ENCODE measurements around the gene SNAI3.

SNAI3 gene

DNA sequence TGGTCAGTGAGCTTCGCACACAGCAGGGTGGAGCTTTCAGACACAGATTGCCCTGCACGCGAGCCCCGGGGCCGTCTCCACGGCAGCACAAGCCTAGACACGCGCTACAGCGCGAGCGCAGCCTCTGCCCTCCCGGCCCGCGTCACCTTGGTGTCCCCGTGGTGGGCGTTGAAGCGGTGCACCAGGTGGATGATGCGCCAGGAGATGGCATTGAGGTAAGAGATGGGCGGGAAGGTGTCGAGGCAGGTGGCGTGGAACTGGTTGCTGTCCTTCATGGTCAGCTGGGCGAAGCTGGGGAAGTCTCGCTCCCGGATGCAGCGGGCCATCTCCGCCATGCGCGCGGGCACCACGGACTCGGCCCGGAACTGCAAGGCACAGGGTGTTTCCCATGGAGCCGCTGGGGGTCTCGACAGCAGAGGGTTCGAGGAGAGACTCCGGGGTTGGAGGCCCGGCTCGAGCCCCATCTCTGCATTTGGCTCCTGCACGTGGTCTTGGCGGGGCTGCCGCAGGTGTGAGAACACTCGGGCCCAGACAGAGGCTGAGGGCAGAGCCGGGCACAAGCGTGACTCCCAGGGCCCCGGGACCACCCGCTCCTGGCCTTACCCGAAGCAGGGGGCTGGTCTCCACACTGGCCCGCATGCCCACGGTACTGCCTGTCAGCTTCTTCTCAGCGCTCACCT lies 31.1 kb downstream of the SNAI3 start:
- H3K4me3 ChIP-seq (ENCODE audit: low read depth, low read length) = no peak overlapping the region
- no peak for DNase-seq (ENCODE audit: low read depth)

DNA sequence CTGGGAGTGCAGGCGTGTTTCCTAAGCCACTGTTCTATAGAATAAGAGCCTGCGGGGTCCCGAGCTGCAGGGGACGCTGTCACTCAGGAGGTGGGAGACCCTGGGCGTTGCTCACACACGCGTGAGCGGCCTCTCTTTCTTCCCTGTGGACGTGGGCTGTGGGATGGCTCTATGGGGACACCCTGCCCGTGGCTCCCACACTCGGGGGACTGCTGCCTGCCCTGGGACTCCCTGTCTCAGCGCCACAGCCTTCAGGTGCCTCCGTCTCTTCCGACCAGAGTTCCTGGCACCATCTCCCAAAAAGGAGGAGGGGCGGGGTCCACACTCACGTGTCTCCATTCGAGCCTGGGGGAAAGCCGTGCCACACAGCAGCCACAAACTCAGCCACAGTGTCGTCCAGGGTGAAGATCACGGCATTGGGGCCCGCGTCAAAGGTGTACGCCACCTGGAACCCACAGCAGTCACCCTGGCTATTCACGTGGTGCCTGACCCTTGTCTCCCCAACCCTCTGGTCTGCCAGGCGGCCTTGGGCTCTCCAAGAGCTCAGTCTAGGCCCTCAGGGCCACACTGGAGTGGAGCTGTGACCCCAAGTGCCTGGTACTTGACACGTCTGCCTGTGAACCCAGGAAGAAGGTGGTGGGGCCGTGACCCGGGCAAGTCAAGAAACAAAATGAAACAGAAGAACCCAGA lies 31.8 kb downstream of the SNAI3 start:
- H3K4me3 ChIP-seq (ENCODE audit: low read depth, low read length) = no peak overlapping the region
- no peak for DNase-seq (ENCODE audit: low read depth)

DNA sequence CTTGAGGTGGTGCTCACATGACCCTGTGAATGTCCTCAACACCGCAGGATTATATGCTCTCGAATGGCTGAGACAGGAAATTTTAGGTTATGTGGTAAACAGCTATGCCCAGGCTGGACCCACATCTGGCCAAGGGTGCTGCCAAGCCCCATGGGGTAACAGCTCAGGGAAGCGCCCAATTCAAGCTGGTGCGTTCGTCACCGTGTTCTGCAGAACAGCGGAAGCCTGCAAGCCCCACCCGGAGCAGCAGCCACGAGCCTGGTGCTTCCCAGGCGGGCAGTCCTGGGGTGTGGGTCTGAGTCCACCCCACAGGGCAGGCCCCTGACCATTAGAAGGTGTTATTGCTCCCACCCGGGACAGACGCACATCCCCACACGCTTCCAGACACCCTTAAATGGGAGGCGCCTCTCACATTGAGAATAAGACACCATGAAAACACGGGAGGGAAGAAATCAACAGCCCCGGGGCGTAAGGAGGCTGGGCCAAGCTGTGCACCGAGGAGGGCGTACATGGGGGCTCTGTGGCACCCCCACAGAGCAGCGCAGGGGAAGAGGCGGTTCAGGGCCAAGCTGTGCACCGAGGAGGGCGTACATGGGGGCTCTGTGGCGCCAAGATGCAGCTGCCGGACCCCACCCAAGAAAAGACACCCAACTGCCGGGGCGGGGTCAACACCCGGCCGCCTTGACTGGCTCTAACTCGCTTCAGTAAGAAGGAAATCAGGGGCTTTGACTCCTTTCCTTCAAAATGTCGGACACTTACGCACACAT lies 32.5 kb downstream of the SNAI3 start:
- no peak overlapping the region for H3K4me3 ChIP-seq (ENCODE audit: low read depth, low read length)
- no peak for DNase-seq (ENCODE audit: low read depth)

DNA sequence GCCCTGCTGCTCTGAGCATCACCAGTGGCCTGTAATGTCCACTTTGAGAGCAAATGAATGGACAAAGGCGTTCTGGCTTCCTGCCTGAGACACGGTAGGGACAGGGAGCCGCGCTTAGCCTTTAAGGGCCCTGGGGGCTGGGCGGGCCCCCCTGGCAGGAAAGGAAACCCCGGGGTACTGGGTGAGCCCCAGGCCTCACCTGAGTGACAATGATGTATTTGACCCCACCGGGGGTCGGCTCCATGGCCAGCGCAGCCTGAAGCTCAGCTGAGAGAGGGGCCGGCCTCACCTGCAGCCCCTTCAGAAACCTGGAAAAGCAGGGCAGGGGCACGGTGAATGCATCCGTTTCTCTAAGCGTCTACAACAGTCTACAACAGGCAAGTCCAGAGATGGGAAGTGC lies 33.2 kb downstream of the SNAI3 start:
- no peak for DNase-seq (ENCODE audit: low read depth)
- no peak overlapping the region for H3K4me3 ChIP-seq (ENCODE audit: low read depth, low read length)

DNA sequence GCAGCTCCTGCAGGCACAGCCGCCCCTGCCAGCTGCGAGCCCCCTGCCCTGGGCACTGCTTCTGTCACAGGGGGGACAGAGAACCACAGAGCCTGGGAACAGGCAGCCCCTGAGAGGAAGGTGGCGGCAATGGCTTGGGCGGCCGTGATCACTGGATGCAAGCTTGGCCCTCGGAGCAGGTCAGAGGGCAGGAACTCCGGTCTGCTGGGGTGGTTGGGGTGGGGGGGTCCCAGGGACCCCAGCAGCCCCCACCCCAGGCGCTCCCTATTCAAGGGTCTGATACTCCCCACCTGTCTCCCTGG lies 33.6 kb downstream of the SNAI3 start:
- no peak overlapping the region for H3K4me3 ChIP-seq (ENCODE audit: low read depth, low read length)
- DNase-seq (ENCODE audit: low read depth) = no peak

DNA sequence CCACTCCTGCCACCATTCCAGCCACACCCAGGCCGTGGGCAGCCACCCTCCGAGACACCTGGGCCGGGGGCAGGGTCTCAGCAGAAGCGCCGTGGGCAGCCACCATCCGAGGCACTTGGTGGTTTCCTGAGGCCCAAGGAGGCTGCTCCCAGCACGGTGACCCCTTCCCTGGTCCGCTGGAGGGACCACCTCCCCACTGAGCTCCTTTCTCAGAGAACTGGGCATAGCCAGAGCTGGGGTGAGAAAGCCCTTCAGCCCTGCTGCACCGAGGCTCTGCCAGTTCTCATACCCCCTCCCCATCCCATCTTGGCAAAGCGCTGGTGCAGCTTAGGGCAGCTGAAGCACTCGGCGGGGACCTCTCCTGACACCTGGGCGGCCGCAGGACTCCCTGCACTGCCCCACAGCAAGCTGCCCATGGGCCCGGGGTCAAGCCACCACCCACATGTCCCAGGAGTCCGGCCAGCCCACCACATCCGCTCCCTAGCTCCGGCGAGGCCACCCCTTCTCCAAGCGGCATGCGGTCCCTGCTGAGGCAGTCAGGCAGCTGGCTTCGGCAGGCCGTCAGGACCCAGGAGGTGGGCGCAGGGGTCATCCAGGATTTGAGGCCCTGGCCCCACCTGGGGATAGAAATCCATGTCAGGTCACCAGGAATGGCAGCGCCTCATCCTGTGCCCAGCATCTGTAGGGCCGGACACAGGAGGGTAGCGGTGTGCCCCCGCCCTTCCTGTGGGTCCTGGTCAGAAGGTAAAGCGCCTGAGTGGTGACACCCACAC lies 34.1 kb downstream of the SNAI3 start:
- DNase-seq (ENCODE audit: low read depth) = no peak
- H3K4me3 ChIP-seq (ENCODE audit: low read depth, low read length) = no peak overlapping the region

DNA sequence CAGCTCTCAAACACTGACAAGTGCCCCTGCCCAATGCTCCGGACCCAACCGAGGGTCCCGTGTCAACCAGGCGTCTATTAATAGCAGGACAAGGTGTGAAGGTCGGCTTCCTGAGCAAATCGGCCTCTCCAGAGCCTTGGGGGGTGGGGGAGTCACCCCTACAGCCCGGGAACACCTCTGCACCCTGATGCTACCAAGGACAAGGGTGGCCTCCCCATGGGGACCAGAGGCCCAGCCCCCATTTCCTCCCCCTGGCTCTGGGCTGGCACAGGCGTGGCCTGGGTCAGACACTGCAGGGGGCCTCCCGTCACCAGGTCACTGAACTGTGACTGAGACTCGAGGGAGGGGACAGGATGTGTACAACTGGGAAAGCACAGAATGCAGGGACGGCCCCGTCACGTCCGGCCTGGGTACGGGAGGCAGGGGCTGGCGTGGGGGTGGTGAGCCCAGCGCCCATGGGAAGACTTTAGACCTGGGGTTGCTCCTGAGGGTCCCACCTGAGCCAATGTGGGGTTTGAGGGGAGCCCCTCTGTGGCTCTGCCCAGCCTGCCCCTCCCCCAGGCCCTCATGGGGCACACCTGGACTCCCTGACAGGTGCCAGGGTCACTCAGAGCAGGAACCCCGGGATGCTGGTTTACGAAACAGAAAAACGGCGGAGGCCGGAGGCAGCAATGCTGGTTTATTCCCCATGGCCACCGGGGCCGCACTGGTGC lies 34.9 kb downstream of the SNAI3 start:
- no peak for DNase-seq (ENCODE audit: low read depth)
- peak overlapping the region; percentile 60 for H3K4me3 ChIP-seq (ENCODE audit: low read depth, low read length)

DNA sequence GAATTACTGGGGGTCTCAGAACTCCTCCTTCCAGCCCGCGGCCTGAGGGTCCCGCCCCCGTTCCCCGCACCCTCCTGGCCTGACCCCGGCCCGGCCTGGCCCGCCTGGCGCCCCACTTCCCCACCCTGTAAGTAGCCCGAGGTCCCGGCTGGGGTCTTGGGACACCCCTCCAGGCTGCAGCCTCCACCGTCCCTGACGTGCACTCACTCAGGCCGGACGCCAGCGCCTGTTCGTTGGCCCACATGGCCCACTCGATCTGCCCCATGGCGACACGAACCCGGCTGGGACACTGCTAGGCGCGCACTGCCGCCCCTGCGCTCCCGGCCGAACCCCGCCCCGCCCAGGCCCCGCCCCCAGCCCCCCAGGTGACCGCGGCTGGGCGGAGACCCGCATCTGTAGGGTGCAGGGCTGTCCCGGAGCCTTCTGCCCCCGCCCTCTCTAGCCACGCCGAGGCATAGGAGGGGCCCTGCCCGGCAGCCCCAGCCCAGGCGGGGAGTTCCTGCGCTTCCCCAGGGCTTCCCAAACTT lies 35.5 kb downstream of the SNAI3 start, which contains the start of gene CYBA:
CYBA (minus strand) TSS at position 305 of the 527 bp plus-strand sequence; CDS start at position 265, 40 bp downstream.
- DNase-seq (ENCODE audit: low read depth) = no peak
- H3K4me3 ChIP-seq (ENCODE audit: low read depth, low read length) = peak within 1 kb of the TSS; percentile 60

DNA sequence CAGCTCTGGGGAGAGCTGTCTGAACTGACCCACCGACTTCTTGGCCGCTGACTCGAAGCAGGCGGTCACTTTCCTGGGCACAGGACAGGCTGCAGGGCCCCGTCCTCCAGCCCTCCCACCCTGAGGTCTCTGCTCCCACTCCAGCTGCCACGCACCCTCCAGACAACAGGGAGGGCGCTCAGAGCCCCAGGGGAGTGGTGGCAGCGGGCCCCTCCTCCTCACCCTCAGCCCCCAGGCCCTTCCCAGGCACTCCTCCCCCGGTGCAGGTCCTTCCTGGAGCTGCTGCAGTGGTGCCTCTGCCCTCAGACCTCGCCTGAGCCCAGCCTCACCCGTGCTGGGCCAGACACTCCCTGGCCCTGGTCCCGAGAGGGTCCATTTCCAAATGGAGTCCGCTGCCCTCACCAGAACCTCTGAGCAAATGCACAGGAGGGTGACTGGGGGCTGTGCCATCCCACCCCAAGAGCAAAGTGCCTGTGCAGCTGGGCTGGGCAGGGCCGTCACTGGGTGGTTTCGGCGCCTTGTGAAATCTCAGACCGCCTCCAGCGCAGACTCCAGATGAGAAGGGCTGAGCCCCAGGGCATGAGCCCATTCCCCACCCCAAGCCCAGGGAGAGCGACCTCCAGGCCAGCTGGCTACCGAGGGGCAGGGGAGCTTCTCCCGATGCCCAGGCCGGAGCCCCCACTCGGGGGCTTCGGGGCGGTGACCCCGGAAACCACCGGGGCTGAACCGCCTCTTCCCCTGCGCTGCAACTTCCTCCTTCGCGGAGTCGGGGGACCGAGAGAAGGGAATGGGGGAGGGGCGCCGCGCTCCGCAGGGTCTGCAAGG lies 36.2 kb downstream of the SNAI3 start:
- no peak for DNase-seq (ENCODE audit: low read depth)
- H3K4me3 ChIP-seq (ENCODE audit: low read depth, low read length) = peak overlapping the region; percentile 60

DNA sequence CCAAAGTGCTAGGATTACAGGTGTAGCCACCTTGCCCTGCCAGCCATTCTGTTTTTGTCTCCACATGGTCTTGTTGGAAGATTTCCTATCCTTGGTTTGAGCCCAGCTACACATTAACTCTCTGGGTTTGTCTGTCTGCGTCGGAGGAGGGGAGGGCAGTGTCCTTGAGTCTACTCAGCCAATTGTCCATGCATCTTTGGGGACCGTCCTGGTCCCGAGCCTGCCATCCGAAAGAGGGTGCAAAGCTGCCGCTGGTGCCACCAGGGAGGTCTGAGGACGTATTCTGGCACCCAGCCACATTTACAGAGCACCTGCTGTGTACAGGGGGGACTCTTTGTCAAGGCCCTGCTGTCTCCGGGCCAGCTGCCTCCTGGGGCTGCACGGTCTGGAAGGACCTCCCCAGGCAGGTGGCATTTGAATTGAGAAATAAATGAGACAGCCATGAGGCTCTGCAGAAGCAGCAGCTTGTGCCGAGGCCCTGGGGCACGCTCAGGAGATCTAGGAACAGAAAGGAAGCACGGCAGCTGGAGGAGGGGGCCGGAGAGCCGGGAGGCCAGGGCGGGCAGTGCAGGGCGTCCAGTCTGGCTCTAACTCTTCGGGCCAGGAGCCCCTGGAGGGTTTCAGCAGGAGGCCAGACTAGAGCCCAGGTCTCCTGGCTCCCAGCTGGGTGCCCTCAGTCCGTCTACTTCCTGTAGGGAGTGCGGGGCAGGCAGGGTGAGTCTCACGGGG lies 36.9 kb downstream of the SNAI3 start:
- DNase-seq (ENCODE audit: low read depth) = no peak
- H3K4me3 ChIP-seq (ENCODE audit: low read depth, low read length) = no peak overlapping the region

DNA sequence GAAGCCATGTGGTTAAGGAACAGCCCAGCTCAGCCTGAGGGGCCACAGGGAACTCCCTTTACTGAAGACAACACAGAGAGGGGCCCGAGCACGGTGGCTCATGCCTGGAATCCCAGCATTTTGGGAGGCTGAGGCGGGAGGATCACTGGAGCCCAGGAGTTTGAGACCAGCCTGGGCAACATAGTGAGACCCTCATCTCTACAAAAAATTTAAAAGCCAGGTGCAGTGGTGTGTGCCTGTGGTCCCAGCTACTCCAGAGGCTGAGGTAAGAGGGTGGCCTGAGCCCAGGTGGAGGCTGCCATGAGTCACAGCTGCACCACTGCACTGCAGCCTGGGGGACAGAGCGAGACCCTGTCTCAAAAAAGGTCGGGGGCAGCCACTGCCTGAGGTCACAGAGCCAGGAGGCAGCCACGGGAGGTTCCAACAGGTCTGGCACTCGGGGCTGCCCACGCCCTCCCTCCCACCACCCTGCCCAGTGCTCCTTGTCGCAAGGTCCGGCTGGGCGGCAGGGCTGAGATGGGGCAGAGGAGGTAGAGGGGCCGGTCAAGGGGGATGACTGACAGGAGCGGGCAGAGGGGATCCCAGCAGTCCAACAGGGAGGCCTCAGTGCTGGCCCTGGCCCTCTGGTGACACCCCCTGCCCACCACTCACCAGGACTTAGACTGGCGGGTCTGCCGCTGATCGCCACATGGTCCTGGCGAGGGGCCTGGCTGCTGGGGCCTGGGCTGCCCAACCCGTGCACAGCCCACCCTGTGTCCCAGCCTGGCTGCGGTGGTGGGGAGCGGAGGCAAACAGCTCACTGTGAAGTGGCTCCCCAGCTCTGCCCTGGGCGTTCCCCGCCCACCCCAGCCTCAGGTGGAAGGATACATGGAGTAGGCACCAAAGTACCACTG lies 38.9 kb downstream of the SNAI3 start:
- H3K4me3 ChIP-seq (ENCODE audit: low read depth, low read length) = no peak overlapping the region
- no peak for DNase-seq (ENCODE audit: low read depth)

DNA sequence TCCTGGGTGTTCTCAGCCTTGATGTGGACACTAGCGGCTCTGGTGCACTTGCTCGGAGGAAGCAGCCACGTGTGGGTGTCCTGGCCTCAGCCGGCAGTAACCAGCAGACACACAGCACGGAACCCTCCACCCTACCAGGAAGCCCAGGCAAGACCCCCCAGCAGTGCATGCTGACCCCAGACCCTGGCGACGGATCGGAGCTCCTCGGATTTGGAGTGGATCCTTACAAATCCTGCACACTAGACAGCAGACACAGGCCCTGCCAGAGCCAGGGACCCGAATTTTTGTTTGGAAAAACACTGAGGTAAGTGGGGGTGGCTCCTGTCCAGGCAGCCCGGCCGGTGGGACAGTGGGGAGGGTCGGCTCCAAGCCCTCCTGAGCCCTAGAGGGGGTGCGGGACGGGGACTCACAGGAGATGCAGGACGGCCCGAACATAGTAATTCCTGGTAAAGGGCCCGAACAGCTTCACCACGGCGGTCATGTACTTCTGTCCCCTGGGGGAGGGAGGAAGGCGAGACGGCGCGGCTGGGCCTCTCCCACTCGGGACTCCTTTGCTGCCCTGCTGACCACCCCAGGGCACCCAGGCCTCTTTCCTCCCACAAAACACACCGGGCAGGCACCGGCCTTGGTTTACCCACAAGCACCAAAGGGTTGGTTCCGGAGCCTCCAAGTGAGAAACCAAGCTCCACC lies 39.8 kb downstream of the SNAI3 start:
- no peak for DNase-seq (ENCODE audit: low read depth)
- no peak overlapping the region for H3K4me3 ChIP-seq (ENCODE audit: low read depth, low read length)

DNA sequence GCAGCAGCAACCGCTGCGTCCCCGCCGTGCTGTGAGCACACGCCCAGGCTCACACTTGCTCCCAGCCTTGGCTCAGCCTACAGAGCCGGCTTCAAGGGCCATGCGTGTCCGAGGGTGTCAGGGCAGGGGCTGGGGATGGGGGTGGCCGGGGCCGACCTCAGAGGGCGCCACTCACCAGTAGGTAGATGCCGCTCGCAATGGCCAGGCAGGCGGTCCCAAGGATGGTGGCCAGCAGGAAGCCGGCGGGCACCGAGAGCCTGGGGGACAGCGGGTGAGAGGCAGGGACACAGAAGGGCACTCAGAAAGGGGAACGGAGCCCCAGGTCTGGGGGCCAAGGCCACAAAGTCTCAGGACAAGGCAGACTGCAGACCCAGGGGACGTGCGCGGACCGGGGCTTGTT lies 40.4 kb downstream of the SNAI3 start:
- no peak overlapping the region for H3K4me3 ChIP-seq (ENCODE audit: low read depth, low read length)
- DNase-seq (ENCODE audit: low read depth) = no peak

DNA sequence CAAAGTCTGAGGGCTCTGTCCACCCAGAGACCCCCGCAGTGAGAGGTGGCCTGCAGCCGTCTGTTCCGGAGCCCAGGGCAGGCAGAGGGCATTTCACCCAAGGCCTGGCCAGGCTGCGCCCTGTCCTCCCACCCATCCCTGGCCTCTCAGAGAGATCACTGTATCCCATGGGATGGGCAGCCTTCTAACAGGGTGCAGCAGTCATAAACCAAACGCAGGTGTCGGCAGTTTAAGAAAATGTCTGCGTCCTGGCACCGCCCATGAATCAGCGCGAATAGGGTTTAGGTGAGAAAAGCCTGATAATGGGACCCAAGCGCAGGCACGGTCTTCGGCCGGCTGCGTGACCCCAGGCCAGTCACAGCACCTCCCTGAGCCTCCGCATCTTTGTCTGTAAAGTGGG lies 40.9 kb downstream of the SNAI3 start:
- DNase-seq (ENCODE audit: low read depth) = no peak
- no peak overlapping the region for H3K4me3 ChIP-seq (ENCODE audit: low read depth, low read length)

DNA sequence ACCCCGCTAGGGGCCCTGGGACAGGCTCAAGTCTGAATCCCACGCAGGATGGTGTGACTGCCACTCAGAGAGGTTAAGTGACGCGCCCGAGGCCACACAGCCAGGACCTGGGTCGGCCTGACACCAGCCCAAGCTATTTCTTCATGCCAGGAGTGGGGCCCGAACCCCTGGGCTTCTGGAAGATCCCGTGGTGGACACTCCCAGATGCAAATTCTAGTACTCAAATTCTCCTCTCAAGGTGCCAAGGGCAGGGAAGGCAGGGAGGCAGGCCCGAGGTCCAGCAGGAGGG lies 42.7 kb downstream of the SNAI3 start:
- H3K4me3 ChIP-seq (ENCODE audit: low read depth, low read length) = no peak overlapping the region
- DNase-seq (ENCODE audit: low read depth) = no peak

DNA sequence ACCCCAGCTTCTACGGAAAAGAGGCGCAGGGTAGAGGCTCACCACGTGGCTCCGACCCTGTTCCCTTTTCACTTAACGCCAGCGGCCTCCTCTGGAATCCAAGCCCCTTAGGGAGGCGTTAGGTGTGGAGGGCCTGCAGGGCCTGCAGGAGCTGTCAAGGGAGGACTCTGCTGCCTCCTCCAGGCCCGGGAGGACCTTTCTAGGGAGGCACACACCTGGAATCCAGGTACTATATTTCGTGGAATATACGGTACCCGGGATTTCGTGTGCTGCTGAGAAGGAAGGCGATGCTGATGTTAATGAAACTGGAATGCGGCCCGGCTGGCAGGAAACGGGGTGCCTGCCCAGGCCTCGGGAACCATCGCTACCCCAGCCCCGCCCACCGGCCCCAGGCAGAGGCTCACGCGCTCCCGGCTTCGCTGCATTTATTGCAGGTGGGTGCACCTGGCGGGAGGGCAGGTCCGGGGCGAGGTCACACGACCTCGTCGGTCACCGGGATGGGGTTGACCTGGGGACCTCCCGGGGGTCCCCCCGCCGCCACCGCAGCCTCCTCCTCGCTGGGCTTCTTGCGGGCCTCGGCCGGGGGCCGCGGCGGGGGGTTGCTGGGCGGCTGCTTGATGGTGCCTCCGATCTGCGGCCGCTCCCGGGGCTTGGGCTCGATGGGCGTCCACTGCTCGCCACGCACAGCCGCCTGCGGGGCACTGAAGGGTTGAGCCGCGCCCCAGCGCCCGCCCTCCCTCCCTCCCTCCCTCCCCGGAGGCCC lies 43.2 kb downstream of the SNAI3 start:
- no peak for DNase-seq (ENCODE audit: low read depth)

More for the DNA sequence above, 43.2 kb downstream of the SNAI3 start:
- no peak overlapping the region for H3K4me3 ChIP-seq (ENCODE audit: low read depth, low read length)
